ENCODE measurements around the gene CNGB1. TPM values are rescaled to one million over a fixed set of nuclear protein-coding genes. Genes with fewer than 3 reads are reported as not detected.

The CNGB1 gene
- total and polyA plus RNA-seq, 12 donors: not detected

GRCh38 chr16:57923841-57924240 lies 47.1 kb downstream of the CNGB1 start:
- 92 to 96% methylated on average over 2 of the region's 2 CpGs for WGBS, 2 donors
- ATAC-seq: no peak
- TF ChIP-seq CTCF (IDR thresholded peaks at IDR 0.05): no peak

DNA sequence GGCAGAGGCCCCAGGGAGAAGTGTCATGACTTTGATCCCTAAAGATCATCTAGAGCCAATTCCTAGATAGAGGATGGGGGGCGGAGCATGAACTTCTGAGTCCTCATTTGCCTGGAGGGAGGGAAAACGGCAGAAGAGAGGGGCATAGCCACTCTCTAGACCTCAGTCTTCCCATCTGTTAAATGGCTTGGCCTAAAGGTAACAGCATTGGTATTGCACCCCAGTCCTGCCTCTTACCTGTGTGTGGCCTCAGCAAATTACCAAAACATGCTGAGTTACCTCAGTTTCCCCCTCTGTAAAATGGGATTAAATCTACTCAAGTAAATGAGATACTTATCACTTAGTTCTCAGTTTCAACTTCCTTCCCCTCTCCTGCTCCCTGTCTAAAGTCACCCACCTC lies 47.5 kb downstream of the CNGB1 start:
- Histone ChIP-seq H3K4me3 (no peak overlapping the region), H3K4me1 (no peaks in the 10 kb centered on the region), H3K27me3 (peaks cover 0 to 11% (median 0%) of the 10 kb centered on the region in 7 donors), H3K27ac (no peak overlapping the region), H3K9me3 (peaks cover 0 to 8% (median 0%) of the 10 kb centered on the region in 11 donors), H3K36me3 (no peaks in the 10 kb centered on the region)
- WGBS, 2 donors: 81 to 87% methylated on average over 2 of the region's 2 CpGs
- no peak for DNase-seq
- intact Hi-C loops (cut with DNase I): no loop called here
- no peak for ATAC-seq
- no peak for TF ChIP-seq CTCF (IDR thresholded peaks at IDR 0.05)

More at GRCh38 chr16:57923841-57924240, 47.1 kb downstream of the CNGB1 start:
- intact Hi-C loops (cut with DNase I): no loop called here
- DNase-seq: no peak
- peaks cover 0 to 8% (median 0%) of the 10 kb centered on the region in 11 donors for H3K9me3 ChIP-seq
- no peak overlapping the region for H3K4me3 ChIP-seq
- no peaks in the 10 kb centered on the region for H3K4me1 ChIP-seq
- H3K36me3 ChIP-seq: no peaks in the 10 kb centered on the region
- peaks cover 0 to 11% (median 0%) of the 10 kb centered on the region in 7 donors for H3K27me3 ChIP-seq
- H3K27ac ChIP-seq: no peak overlapping the region

- Histone ChIP-seq H3K4me1 (no peaks in the 10 kb centered on the region), H3K9me3 (peaks cover 0 to 8% (median 0%) of the 10 kb centered on the region in 11 donors), H3K36me3 (no peaks in the 10 kb centered on the region), H3K27me3 (peaks cover 0 to 11% (median 0%) of the 10 kb centered on the region in 7 donors), H3K27ac (no peak overlapping the region), H3K4me3 (no peak overlapping the region)
- ATAC-seq: no peak
- intact Hi-C loops (cut with DNase I): no loop called here
- WGBS, 2 donors: 67 to 73% methylated on average over 2 of the region's 2 CpGs
- TF ChIP-seq CTCF (IDR thresholded peaks at IDR 0.05): no peak
- no peak for DNase-seq
These were observed 50.1 kb downstream of the CNGB1 start for GRCh38 chr16:57920880-57921229.

DNA sequence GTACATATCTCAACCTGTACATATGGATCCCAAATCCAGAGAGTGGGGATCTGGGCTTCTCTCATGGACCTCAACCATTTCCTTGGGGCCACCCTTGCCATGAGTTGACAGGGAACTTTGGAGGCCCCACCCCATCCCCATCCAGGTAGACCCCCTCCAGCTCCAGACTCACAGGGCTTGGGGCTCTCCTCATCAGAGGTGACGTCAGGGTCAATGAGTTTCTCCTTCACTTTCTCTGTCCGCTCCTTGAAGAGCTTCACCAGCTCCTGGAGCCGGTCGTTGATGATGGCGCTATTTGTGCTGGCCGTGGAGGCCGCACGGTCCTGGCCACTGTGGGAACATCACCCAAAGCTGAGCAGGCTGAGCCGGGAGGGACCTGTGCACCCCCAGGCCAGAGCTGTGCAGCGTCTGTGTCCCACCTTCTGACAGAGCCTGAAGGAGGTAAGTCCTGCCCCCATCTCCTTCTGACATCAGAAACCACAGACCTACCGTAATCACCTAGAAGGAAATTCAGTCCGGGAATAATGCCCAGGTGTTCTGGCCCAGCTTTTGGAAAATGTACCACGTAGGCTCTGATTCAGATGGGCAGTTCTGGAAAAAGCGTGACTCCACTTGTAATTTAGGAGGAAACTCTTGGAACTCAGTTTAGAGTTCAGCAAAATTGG lies 50.6 kb downstream of the CNGB1 start:
- no peak for DNase-seq
- TF ChIP-seq CTCF (IDR thresholded peaks at IDR 0.05): no peak
- Histone ChIP-seq H3K27me3 (peaks cover 0 to 11% (median 0%) of the 10 kb centered on the region in 7 donors), H3K27ac (no peak overlapping the region), H3K4me1 (no peaks in the 10 kb centered on the region), H3K9me3 (peaks cover 0 to 8% (median 0%) of the 10 kb centered on the region in 11 donors), H3K4me3 (no peak overlapping the region), H3K36me3 (no peaks in the 10 kb centered on the region)
- intact Hi-C loops (cut with DNase I): no loop called here
- peak in 1 of 8 donors; percentile 23 for ATAC-seq
- 87 to 90% methylated on average over 14 of the region's 14 CpGs for WGBS, 2 donors

All from heart right ventricle (tissue), 16 donors.